GM18867 (cell line): ENCODE measurements around the gene PAXX.

Experiments used
- ATAC-seq: cut with Tn5 transposase; IDR thresholded peaks from one replicate; pipeline ENCODE4 v1.9.1; 2021; ENCODE audit warnings: mild to moderate bottlenecking, moderate library complexity; ENCODE audit not compliant: unreplicated experiment

Gene PAXX

GRCh38 chr9:136952876-136953770, 39.1 kb upstream of the PAXX start:
- ATAC-seq: no peak

GRCh38 chr9:136953771-136954269, 38.4 kb upstream of the PAXX start:
- ATAC-seq: no peak

- no peak for ATAC-seq
Measured at GRCh38 chr9:136954270-136955083, 37.7 kb upstream of the PAXX start.

GRCh38 chr9:136955202-136955942, 36.9 kb upstream of the PAXX start:
- ATAC-seq: no peak

- ATAC-seq: no peak
Measured at GRCh38 chr9:136955943-136956335, 36.3 kb upstream of the PAXX start.

- ATAC-seq: no peak
Measured at GRCh38 chr9:136956604-136957003, 35.6 kb upstream of the PAXX start.

GRCh38 chr9:136957461-136957860, 34.8 kb upstream of the PAXX start:
- ATAC-seq: no peak

GRCh38 chr9:136957901-136958300, 34.3 kb upstream of the PAXX start:
- ATAC-seq: no peak

GRCh38 chr9:136958473-136958872, 33.7 kb upstream of the PAXX start:
- ATAC-seq: no peak

- ATAC-seq: no peak
Measured at GRCh38 chr9:136958898-136959850, 33.0 kb upstream of the PAXX start.

- ATAC-seq: no peak
Measured at GRCh38 chr9:136960212-136960937, 31.8 kb upstream of the PAXX start.

- ATAC-seq: no peak
Measured at GRCh38 chr9:136960938-136961275, 31.3 kb upstream of the PAXX start.

GRCh38 chr9:136961279-136962065, 30.8 kb upstream of the PAXX start:
- no peak for ATAC-seq

GRCh38 chr9:136962163-136962562, 30.1 kb upstream of the PAXX start:
- no peak for ATAC-seq

GRCh38 chr9:136962701-136963248, 29.4 kb upstream of the PAXX start:
- ATAC-seq: no peak

GRCh38 chr9:136963341-136963740, 28.9 kb upstream of the PAXX start:
- ATAC-seq: no peak

GRCh38 chr9:136963751-136964150, 28.5 kb upstream of the PAXX start:
- ATAC-seq: no peak

- no peak for ATAC-seq
Measured at GRCh38 chr9:136964171-136964689, 28.0 kb upstream of the PAXX start.
